ENCODE data around the gene PPM1H.

Gene PPM1H

DNA sequence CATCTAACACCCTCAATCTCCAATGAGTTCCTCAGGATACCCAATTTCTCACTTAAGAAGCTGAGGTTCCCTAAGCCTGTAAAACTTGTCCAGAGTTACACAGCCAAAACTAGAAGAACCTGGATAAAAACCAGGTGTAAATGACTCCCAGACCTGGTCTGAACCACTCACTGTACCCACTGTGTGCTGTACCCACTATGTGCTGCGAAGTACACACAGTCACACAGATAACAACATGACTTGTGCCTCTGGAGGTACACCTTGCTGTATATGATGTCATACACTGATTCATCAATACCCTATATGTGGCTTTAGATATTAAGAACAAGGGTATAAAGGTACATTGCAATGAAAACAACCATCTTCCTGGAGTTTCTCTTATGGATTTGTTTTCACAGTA lies 66.1 kb downstream of the PPM1H start:
- no peak for DNase-seq

DNA sequence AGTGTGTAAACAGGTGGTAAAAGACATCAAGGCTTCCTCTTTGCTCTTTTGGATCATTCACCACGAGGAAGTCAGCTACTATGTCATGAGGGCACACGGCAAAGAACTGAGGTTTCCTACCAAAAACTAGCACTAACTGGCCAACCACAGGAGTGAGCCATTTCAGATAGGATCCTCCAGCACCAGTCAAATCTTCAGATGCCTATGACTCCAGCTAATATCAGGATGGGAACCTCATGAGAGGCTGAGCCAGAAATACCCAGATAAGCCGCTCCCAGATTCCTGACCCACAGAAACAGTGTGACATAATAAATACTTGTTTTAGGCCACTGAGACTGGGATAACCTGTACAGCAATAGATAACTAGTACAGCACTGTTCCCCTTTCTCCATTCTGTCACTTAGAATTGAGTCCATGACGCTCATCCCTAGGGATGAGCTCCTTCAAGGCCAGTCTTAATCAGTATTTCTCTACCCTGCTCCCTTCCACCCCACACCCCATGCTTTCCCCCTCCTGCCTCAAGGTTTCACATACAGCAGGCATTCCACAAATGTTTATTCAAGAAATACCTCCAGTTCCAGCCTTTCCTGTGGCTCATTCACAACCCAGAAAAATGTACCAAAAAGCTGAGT lies 68.4 kb downstream of the PPM1H start:
- DNase-seq: no peak

DNA sequence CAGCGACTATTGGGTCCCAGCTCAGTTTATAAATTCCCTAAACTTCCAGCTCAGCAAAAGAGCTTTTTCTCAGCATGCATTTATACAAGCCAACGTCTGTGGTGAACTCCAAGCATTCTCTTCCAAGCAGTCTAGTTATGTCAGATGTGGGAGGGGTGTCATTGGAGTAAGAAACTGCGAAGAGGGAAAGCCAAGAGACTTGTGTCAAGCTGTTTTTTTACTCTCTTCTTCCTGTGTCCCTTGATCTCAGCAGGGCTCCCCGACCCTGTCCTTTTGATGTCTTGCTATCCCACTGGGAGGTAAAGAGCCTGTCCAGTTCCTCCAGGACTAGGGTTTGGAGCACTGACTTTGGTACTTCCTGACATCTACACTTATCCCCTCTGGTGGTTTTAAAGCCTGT lies 69.0 kb downstream of the PPM1H start:
- DNase-seq: no peak

DNA sequence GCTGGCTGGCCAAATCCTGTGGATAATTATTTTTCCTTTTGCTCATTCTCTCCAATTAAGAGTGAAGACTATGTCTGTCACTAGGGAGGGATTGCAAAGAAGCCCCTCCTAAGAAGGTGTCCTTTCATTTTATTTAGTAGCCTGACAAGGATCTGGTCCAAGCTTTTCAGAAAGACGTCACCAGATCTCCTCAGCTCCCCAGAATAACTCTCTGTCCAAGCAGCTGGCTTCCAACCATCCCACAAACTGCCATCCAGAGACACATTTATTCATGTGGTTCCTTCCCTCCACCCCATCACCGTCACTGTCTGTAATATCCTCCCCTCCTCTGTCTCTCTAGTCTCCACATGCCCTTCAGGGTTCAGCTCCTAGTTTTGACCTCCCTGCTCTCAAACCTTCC lies 69.9 kb downstream of the PPM1H start:
- DNase-seq: no peak

DNA sequence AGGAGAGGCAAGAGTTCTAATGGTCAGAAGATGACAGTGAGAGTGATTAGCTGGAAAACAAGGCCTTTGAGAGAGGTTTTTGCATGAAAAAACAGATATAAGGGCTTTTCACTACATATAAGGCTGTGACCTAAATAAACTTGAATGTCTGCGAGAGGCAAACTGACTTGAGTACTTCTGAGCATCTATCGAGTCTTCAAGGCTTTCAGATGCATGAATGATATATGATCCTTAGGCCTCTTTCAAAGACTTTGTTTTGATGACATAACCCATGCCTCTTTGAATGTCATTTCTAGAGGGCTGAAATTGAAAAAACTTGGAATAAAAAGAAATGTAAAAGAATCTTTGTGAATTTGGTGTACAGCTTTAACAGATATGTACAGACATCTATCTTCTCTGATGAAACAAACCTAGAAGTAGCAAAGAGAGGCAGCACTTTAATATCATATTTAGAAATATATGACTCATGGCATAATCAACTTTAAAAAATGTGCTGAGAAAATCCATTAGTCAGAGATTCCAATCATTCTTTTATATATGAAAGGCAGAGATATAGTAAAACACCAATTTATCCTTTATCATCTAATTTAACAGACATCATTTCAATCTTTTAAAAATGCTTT lies 72.6 kb downstream of the PPM1H start:
- DNase-seq: no peak

DNA sequence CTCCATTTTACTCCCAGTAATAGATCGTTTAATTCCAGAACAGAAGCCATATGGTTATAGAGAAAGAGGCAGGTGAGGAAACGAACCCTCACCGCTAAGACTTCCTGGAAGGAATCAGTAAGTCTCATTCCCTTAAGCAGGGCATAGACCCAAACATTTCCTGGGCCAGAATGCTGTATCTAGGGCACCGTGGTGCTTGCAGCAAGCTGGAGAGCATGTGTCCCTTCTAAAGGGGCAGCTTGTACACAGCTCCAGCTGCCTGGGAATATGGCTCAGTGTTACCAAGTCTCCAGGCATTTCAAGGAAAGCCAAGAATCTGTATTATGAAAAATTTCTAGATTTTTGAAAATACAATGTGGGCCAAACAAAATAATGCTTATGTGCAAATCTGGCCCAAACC lies 73.4 kb downstream of the PPM1H start:
- no peak for DNase-seq

DNA sequence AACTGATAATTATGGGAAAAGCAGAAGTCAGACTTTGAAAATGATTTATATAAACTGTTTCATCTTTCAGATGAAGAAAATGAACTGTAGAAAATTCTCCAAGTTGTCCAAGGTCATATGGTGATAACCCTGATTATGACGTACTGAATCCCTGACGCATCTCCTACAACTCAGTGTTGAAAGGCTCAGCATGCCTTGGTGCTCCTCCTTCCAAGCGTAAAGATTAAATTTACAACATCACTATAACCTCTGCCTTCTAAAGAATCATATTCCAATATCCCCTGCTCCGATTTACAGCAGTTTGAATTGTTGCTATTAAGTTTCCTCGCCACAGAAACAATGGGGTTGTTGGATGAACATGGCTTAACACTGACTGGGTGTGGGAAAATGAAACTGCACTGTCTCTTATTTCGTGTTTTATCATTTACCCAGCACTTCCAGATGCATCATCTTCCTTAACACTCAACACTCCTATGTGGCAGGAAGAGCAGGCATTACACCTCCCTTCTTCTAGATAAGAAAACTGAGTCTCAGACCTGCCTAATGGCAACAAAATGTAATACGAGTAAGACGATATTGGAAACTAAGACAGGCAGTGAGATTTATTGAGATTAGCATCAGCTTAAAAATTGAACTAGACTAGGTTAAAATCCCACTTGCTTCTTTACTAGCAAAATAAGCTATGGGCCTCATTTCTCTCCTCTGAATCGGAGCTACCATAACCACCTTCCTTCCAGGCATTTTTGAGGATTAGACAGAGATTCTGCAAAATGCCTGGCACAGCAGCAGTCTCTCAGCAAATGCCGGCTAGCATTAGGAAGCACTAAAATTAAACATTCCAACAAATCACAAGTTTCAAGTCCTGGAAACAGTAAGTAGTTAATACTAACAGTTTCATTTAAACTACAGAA lies 74.2 kb downstream of the PPM1H start:
- DNase-seq: no peak

DNA sequence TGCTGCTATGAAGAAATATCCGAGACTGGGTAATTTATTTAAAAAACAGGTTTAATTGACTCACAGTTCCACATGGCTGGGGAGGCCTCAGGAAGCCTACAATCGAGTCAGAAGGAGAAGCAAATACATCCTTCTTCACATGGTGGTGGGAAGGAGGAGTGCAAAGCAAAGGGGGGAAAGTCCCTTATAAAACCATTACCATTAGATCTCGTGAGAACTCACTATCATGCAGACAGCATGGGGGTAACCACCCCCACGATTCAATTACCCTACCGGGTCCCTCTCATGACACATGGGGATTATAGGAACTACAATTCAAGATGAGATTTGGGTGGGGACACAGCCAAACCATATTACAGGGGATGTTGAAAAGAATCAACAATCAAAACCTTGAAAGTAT lies 74.9 kb downstream of the PPM1H start:
- DNase-seq: no peak

DNA sequence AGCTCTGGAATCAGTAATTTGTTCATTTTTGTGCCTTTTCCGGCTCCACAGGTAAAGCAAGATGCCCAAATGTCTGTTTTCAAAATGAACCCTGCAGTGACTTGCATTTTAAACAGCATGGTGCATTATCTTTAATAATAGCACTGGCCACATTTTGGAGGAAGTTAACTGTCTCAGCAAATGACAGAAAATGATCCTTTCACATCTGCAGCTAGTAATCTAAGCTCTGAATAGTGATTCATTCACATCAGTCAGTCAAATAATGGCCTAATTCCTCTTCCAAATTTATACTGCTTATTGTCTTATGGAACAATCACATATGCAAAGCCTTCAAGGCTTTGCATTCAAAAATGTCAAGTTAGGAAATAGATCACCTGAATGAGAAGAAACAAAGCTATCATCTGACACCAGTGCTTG lies 75.6 kb downstream of the PPM1H start:
- DNase-seq: no peak

DNA sequence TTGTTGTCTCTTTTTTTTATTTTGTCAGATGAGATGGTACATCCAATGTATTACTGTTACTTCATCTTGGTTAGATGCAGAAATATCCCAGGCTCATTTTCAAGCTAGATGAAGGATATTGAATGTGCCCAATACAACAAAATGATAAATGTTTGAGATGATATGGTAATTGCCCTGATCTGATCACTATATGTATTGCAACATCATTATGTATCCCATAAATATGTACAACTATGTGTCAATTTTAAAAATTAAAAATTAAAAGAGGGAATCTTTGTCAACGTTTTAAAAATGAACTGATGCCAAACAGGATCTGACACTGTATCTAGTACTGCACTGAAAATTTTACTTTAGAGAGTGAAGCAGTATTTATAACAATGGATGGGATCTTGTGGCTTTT lies 78.5 kb downstream of the PPM1H start:
- no peak for DNase-seq

DNA sequence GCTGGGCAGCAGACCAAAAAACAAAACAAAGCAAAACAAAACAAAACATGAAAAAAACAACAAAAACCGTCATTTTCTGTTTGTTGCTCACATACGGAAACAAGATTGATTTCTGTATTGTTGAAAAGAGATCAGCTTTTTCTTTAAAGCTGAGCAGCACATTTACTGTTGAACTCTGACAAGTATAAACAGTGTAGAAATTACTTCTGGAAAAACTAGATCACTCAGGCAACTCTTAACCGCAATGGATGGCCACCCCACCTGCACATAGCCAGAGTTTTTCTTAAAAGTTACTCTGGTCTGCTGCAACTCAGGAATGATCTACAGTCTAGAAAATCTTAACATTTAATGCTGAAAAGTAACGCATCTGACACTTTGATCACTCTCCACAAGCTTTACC lies 80.9 kb downstream of the PPM1H start:
- no peak for DNase-seq

DNA sequence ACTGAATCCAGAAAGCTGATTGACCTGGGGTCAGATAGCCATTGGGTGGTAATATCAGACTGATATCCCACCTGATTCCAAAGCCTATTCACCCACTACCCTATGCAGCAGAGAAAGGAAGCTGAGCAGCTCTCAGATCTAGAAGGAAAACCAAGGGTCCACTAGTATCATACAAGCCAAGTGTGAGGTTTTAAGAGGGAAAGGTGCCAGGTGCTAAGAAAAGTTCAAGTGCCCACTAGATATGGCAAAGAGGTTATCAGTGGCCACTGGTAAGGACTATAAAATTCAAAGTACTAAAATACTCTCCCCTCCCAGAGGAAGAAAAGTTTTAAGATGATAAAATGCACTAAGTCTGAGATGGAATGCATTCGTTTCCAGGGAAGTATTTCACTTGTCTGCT lies 85.6 kb downstream of the PPM1H start:
- DNase-seq: no peak

DNA sequence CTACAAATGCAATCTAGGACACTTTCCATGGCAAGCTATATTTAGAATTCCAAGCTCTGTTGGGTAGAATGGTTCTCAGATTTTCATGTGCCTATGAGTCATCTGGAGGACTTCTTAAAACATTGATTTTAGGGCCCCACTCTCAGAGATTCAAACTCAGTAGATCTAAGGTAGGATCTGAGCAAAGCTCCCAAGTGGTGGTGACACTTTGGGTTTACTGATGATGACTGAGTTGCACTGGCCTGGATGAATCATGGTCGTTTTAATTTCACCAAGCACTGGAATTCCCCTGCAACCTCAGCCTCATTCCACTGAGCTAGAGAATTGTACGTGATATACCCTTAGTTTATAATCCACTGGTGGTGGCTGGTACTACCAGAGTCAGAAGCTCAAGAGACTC lies 86.5 kb downstream of the PPM1H start:
- no peak for DNase-seq

DNA sequence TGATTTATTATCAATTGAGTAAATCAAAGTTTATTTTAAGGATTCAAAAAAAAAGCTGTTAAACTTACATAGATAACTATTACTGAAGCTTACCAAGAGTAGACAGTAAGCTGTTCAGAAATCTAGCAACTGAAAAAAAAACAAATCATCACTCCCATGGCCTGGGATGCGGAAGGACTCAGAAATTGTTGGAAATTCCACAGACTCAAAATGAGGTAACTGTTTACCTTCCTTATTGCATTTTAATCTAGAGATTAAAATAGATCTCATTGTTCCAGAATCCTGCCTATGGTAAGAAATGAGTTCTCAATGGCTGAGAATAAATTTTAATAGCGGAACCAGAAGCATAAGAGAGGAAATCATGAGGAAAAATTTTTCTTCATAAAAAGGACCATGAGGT lies 87.2 kb downstream of the PPM1H start:
- DNase-seq: no peak

DNA sequence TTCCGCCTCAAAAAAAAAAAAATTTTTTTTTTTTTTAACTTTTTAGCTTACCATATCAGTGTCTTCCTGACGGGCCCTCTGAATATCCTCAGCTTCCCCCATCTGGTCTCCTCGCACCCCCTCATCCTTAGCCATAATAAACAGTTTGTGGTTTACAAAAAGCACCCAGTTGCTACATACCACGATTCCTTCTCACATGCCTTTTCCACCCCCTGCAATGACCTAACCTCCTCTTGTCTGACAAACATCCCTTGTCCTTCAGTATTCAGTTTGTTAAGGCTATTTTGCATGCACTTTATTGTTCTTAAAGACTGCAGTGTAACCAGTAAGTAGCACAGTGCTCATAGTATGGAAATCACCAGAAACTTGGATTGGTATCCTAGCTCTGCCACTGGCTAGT lies 88.5 kb downstream of the PPM1H start:
- no peak for DNase-seq

DNA sequence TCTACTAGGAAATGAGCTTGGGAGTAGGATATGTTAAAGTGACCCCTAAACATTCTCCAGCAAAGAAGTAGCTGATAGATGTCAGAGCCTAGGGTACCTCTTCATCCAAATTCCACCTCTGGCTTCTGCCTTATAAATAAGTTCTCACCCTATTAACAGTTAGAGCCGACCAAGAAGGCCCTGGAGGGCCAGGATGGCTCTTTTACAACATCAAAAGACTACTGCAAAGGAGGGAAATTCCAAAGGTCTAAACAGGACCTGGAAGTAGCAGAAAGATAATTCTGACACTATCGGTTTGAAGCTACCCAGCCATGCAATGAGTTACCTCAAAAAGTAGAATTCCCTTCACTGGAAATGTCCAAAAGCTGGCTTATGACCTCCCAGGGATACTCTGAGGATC lies 90.0 kb downstream of the PPM1H start:
- DNase-seq: no peak

DNA sequence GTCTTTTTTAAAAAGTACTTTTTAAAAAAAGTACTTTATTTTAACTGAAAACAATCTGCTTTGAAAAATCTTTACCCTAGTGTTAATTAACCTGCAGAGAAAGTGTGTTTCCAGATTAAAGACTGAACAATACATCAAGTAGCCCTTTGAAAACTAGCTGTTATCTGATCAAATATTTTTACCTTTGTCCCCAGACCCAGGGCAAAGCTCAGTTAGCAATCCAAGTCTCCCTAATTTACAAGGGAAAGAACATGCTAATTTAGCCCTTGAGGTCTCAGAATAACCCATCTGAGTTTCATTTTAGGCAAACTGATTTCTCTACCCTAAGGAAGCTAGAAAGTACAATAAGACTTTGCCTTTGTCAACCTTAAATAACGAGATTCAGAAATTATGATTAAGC lies 91.2 kb downstream of the PPM1H start:
- no peak for DNase-seq

DNA sequence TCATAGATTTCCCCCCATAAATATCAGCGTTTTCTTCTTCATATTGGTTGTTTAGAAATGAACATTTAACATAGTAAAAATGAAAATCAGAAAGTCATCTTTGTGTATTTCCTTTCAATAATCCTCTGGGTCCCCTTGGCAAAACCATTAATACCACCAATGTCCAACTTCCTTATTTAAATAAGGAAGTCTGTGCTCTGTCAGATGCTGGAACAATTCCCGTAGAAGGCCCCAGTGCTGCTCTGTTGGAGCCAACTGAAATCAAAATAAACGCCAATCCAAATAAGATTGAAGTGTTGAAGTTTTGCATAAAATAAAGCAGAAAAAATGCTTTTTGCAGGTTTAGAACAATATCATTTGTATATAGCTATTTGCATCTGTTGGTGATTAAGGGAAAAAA lies 93.1 kb downstream of the PPM1H start:
- no peak for DNase-seq

DNA sequence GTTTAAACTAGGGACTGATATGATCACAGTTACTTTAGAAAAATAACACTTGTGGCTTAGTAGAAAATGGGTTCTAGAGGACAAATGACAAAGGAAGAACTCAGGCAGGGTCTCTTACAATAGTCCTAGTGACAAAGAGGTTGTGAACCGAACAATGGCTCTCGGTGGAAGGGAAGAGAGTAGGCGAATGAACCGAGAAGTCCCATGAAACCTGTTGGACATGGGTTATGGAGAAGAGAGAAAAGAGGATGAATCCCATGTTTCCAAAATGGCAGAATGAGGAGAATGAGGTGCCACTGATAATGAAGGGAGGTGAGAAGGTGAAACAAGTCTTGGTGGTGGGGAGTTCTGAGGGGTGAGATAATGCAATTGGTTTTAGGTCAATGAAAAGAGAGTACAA lies 94.1 kb downstream of the PPM1H start:
- no peak for DNase-seq

DNA sequence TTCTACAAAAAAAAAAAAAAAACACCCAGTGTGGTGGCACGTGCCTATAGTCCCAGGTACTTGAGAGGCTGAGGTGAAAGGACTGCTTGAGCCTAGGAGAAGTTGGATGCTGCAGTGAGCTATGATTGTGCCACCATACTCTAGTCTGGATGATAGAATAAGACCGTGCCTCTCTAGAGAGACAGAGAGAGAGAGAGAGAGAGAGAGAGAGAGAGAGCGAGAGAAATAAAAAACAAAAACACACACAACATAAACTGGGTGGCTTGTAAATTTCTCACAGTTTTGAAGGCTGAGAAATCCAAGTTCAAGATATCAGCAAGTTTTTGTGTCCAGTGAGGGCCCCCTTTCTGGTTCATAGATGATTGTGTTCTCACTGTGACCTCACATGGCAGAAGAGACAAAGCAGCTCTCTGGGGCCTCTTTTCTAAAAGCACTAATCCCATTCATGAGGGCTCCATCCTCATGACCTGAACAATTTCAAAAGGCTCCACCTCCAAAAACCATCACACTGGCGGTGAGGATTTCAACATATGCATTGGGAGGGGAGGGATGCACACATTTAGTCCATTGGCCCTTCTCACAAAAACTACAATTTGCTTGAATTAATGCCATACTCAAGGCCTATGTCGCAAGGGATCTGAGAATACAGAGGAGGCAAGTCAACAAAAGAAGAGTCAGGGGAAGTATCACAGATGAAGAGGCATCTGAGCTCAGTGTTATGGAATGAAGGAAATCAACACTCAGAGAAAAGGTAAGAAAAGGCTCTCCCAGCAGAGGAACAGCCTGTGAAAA lies 94.9 kb downstream of the PPM1H start:
- DNase-seq: no peak

DNA sequence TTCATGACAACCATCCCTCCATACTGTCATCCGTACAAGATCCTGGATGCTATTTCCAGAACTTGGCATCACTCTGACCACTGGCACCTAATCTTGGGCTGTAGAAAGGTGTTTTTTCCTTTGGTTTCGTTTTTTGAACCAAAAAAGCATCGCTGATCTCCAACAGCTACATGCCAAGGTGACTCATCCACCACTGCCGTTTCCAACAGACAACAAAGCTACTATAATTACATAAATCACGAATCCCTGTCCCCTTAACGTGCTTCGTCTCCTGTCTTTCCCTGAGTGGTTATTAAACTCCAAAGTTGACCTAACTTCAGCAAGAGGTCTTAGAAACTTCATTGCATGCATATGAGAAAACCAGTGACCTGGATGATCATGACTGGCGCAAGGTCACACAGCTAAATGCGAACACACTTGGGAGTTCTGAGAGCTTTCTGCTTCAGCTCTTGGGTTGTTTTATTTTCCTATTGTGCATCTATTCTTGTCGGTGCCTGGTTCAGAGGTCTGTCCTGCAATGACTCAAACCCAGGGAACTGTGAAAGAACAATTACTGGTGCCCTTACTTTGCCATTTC lies 99.9 kb downstream of the PPM1H start:
- no peak for DNase-seq

DNA sequence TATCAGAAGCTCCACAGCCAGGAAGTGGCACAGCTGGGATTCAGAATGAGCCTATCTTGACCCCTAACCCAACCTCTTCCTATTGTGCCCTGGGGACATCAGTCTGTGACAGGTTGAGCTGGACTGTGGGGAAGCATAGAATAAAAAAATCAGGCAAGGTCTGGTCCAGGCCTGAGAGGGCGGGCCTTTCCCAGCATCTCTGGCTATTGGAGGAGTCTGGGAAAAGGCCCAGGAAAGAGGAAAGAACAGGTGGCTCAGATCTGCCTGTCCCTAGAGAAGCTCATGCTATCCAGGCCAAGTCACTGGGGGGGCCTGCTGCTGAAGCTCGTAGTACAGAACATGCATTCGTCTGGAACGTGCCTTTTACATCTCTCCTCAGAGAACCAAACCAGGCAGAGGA lies 100.5 kb downstream of the PPM1H start:
- DNase-seq: no peak

DNA sequence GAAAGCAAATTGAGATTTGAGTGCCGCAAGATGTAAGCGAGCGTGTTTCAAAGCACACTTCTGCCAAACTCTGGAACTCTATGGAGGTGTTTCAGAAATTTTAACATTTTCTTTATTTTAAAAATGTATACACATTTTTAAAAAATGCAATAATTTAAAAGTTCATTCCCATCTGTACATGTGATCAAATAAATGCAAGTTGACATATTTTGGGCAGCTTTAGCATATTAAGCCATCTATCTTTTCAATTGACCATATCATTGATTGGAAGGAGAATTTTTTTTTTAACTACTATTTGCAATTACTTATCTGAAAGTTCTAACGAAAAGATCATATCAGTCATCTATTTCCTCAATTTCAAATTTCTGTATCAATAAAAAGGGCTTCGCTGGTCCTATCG lies 101.3 kb downstream of the PPM1H start:
- DNase-seq: no peak
